Activated CD8-positive, alpha-beta memory T cell treated with anti-CD3 and anti-CD28 coated beads, Interleukin-2, amount 10 ng/mL, durations not matched to agents 7 days and 5 days (primary cell): ENCODE results near the gene PDGFB. TPM values are rescaled to one million over a fixed set of nuclear protein-coding genes. Genes with fewer than 3 reads are reported as not detected.
A peak's percentile ranks its signal among the peaks of the same experiment; 100 is the strongest.

Experiments
- ATAC-seq: fragments of 150-1000 bp; cut with Tn5 transposase; one replicate; pipeline ENCODE4 v1.10.0; 2021; ENCODE audit warnings: moderate library complexity
- CTCF ChIA-PET: fragments of 350-600 bp; sonication (Branson Sonifier 250); formaldehyde crosslinking; loops from one replicate; lab custom pipeline; 2021; ENCODE audit warnings: antibody characterized with exemption; lab: Charles Lee
- DNase-seq: peaks from one replicate; pipeline ENCODE4 v3.0.0-alpha.2; 2020
- H3K27ac Mint-ChIP-seq: one replicate; pipeline ENCODE4 v1.8.0; 2021; ENCODE audit warnings: mild to moderate bottlenecking, mixed read lengths
- H3K27me3 Mint-ChIP-seq: one replicate; pipeline ENCODE4 v1.8.0; 2021; ENCODE audit warnings: mixed read lengths
- H3K36me3 Mint-ChIP-seq: one replicate; pipeline ENCODE4 v1.8.0; 2021; ENCODE audit warnings: mild to moderate bottlenecking, mixed read lengths
- H3K4me1 Mint-ChIP-seq: one replicate; pipeline ENCODE4 v1.8.0; 2021; ENCODE audit warnings: mixed read lengths
- H3K4me3 Mint-ChIP-seq: one replicate; pipeline ENCODE4 v1.8.0; 2021; ENCODE audit warnings: mild to moderate bottlenecking, moderate library complexity, mixed read lengths
- H3K9me3 Mint-ChIP-seq: one replicate; pipeline ENCODE4 v1.8.0; 2022; ENCODE audit warnings: low read depth, mixed read lengths
- total RNA-seq, 2 experiments: library from RNA; stranded (reverse); gene quantifications; one replicate each; pipeline ENCODE4 v1.2.3, GENCODE V29; 2021

The PDGFB gene
- total RNA-seq, 2 experiments from 2014 or later = 0.35 TPM; not detected in 1

GRCh38 chr22:39270792-39271191 lies 26.0 kb upstream of the PDGFB start:
- no peak for DNase-seq
- Mint-ChIP-seq H3K27ac (no peak overlapping the region), H3K27me3 (no peaks in the 10 kb centered on the region), H3K4me1 (peaks cover 8% of the 10 kb centered on the region), H3K4me3 (no peak overlapping the region), H3K9me3 (no peaks in the 10 kb centered on the region), H3K36me3 (no peaks in the 10 kb centered on the region)
- CTCF ChIA-PET = no interaction called here
- no peak for ATAC-seq

- H3K4me3 Mint-ChIP-seq = no peak overlapping the region
- ATAC-seq = no peak
- CTCF ChIA-PET = no interaction called here
These were observed 25.5 kb upstream of the PDGFB start for GRCh38 chr22:39270280-39270679.

GRCh38 chr22:39269095-39269790 lies 24.5 kb upstream of the PDGFB start:
- CTCF ChIA-PET = interaction anchor here (0.9 kb wide), 1 partner anchor 98 kb away, joined by 3 read pairs; no protein-coding TSS in a partner anchor
- ATAC-seq = no peak
- peaks cover 10% of the 10 kb centered on the region for H3K4me1 Mint-ChIP-seq
- H3K36me3 Mint-ChIP-seq = no peaks in the 10 kb centered on the region
- no peaks in the 10 kb centered on the region for H3K9me3 Mint-ChIP-seq
- DNase-seq = no peak
- H3K27me3 Mint-ChIP-seq = no peaks in the 10 kb centered on the region
- no peak overlapping the region for H3K4me3 Mint-ChIP-seq
- no peak overlapping the region for H3K27ac Mint-ChIP-seq

More at GRCh38 chr22:39270280-39270679, 25.5 kb upstream of the PDGFB start:
- Mint-ChIP-seq H3K27ac (no peak overlapping the region), H3K36me3 (no peaks in the 10 kb centered on the region), H3K9me3 (no peaks in the 10 kb centered on the region), H3K4me1 (peaks cover 10% of the 10 kb centered on the region), H3K27me3 (no peaks in the 10 kb centered on the region)
- DNase-seq = no peak

- no peaks in the 10 kb centered on the region for H3K9me3 Mint-ChIP-seq
- DNase-seq (no peak), ATAC-seq (no peak)
- H3K27ac Mint-ChIP-seq = no peak overlapping the region
- peaks cover 10% of the 10 kb centered on the region for H3K4me1 Mint-ChIP-seq
- H3K4me3 Mint-ChIP-seq = no peak overlapping the region
- CTCF ChIA-PET = interaction anchor here (0.8 to 0.9 kb wide), 2 partner anchors 38 to 98 kb away, joined by 3 read pairs; no protein-coding TSS in a partner anchor
- H3K27me3 Mint-ChIP-seq = no peaks in the 10 kb centered on the region
- no peaks in the 10 kb centered on the region for H3K36me3 Mint-ChIP-seq
These were observed 23.9 kb upstream of the PDGFB start for GRCh38 chr22:39268645-39269044.

- Mint-ChIP-seq H3K27me3 (no peaks in the 10 kb centered on the region), H3K4me1 (peaks cover 10% of the 10 kb centered on the region), H3K27ac (no peak overlapping the region), H3K36me3 (no peaks in the 10 kb centered on the region), H3K4me3 (no peak overlapping the region), H3K9me3 (no peaks in the 10 kb centered on the region)
- CTCF ChIA-PET = interaction anchor here (0.8 to 0.9 kb wide), 2 partner anchors 39 to 97 kb away, joined by 3 read pairs; no protein-coding TSS in a partner anchor
- DNase-seq (no peak), ATAC-seq (no peak)
These were observed 23.2 kb upstream of the PDGFB start for GRCh38 chr22:39267974-39268373.

- Mint-ChIP-seq H3K27ac (peak overlapping the region; percentile 54), H3K9me3 (no peaks in the 10 kb centered on the region), H3K4me3 (no peak overlapping the region), H3K27me3 (no peaks in the 10 kb centered on the region), H3K36me3 (no peaks in the 10 kb centered on the region), H3K4me1 (peaks cover 10% of the 10 kb centered on the region)
- CTCF ChIA-PET = no interaction called here
- peak; percentile 49 for DNase-seq
- ATAC-seq = peak; percentile 74
These were observed 21.7 kb upstream of the PDGFB start for GRCh38 chr22:39266398-39267030.

- Mint-ChIP-seq H3K4me1 (peaks cover 10% of the 10 kb centered on the region), H3K36me3 (no peaks in the 10 kb centered on the region), H3K9me3 (no peaks in the 10 kb centered on the region), H3K27me3 (no peaks in the 10 kb centered on the region), H3K4me3 (no peak overlapping the region), H3K27ac (no peak overlapping the region)
- CTCF ChIA-PET = interaction anchor here (1.4 kb wide), 1 partner anchor 12 kb away, joined by 3 read pairs; no protein-coding TSS in a partner anchor
- ATAC-seq (no peak), DNase-seq (no peak)
These were observed 20.5 kb upstream of the PDGFB start for GRCh38 chr22:39265143-39265886.

- CTCF ChIA-PET = interaction anchor here (1.4 kb wide), 1 partner anchor 11 kb away, joined by 3 read pairs; no protein-coding TSS in a partner anchor
- DNase-seq (no peak), ATAC-seq (no peak)
- no peak overlapping the region for H3K27ac Mint-ChIP-seq
- H3K9me3 Mint-ChIP-seq = no peaks in the 10 kb centered on the region
- H3K27me3 Mint-ChIP-seq = no peaks in the 10 kb centered on the region
- H3K4me1 Mint-ChIP-seq = peaks cover 10% of the 10 kb centered on the region
- no peak overlapping the region for H3K4me3 Mint-ChIP-seq
- H3K36me3 Mint-ChIP-seq = no peaks in the 10 kb centered on the region
These were observed 19.7 kb upstream of the PDGFB start for GRCh38 chr22:39264349-39265038.

GRCh38 chr22:39263626-39264348 lies 19.0 kb upstream of the PDGFB start:
- Mint-ChIP-seq H3K9me3 (no peaks in the 10 kb centered on the region), H3K27ac (no peak overlapping the region), H3K36me3 (no peaks in the 10 kb centered on the region), H3K4me3 (no peak overlapping the region), H3K27me3 (no peaks in the 10 kb centered on the region), H3K4me1 (peaks cover 10% of the 10 kb centered on the region)
- ATAC-seq (no peak), DNase-seq (no peak)
- CTCF ChIA-PET = interaction anchor here (1.4 kb wide), 1 partner anchor 10 kb away, joined by 3 read pairs; no protein-coding TSS in a partner anchor

- H3K27ac Mint-ChIP-seq = no peak overlapping the region
- peaks cover 10% of the 10 kb centered on the region for H3K4me1 Mint-ChIP-seq
- CTCF ChIA-PET = no interaction called here
- H3K27me3 Mint-ChIP-seq = peaks cover 2% of the 10 kb centered on the region
- no peak overlapping the region for H3K4me3 Mint-ChIP-seq
- no peak for ATAC-seq
- no peaks in the 10 kb centered on the region for H3K36me3 Mint-ChIP-seq
- DNase-seq = no peak
- no peaks in the 10 kb centered on the region for H3K9me3 Mint-ChIP-seq
These were observed 14.9 kb upstream of the PDGFB start for GRCh38 chr22:39259666-39260065.

GRCh38 chr22:39257901-39258475 lies 13.2 kb upstream of the PDGFB start:
- Mint-ChIP-seq H3K4me3 (no peak overlapping the region), H3K27me3 (peaks cover 2% of the 10 kb centered on the region), H3K4me1 (peaks cover 25% of the 10 kb centered on the region), H3K36me3 (no peaks in the 10 kb centered on the region), H3K9me3 (no peaks in the 10 kb centered on the region), H3K27ac (no peak overlapping the region)
- DNase-seq (no peak), ATAC-seq (no peak)
- CTCF ChIA-PET = interaction anchor here (1.9 kb wide), 1 partner anchor 87 kb away, joined by 6 read pairs; no protein-coding TSS in a partner anchor

- CTCF ChIA-PET = interaction anchor here (1.9 kb wide), 1 partner anchor 86 kb away, joined by 6 read pairs; no protein-coding TSS in a partner anchor
- H3K27ac Mint-ChIP-seq = no peak overlapping the region
- H3K9me3 Mint-ChIP-seq = no peaks in the 10 kb centered on the region
- DNase-seq (no peak), ATAC-seq (no peak)
- no peak overlapping the region for H3K4me3 Mint-ChIP-seq
- H3K27me3 Mint-ChIP-seq = peaks cover 3% of the 10 kb centered on the region
- no peaks in the 10 kb centered on the region for H3K36me3 Mint-ChIP-seq
- peaks cover 31% of the 10 kb centered on the region for H3K4me1 Mint-ChIP-seq
These were observed 12.2 kb upstream of the PDGFB start for GRCh38 chr22:39256979-39257378.
